HL-60 (cell line): Measurements from ENCODE around the gene EFCAB14.

Experiments used
- CTCF ChIP-seq: IDR thresholded peaks from one replicate; pipeline ENCODE4 v1.5.1; 2011; ENCODE audit warnings: low read length, control low read depth, inconsistent platforms; ENCODE audit not compliant: insufficient read depth
- GABPA ChIP-seq: IDR thresholded peaks from 2 replicates; pipeline ENCODE4 v1.6.1; 2012; ENCODE audit warnings: low read depth
- POLR2AphosphoS5 ChIP-seq: IDR thresholded peaks from 2 replicates; pipeline ENCODE4 v1.6.1; 2012; ENCODE audit warnings: low read depth
- SPI1 ChIP-seq: IDR thresholded peaks from 2 replicates; pipeline ENCODE4 v1.6.1; 2012; ENCODE audit warnings: low read depth, mild to moderate bottlenecking, borderline replicate concordance
- TF ChIP-seq, protein P1 (sequence below): IDR thresholded peaks from 2 replicates; pipeline ENCODE4 v1.6.1; 2012; ENCODE audit warnings: low read depth; ENCODE audit not compliant: insufficient replicate concordance

- no peak for TF ChIP-seq CTCF
- no peak for TF ChIP-seq POLR2AphosphoS5
- TF ChIP-seq GABPA: no peak
- TF ChIP-seq, protein P1, sequence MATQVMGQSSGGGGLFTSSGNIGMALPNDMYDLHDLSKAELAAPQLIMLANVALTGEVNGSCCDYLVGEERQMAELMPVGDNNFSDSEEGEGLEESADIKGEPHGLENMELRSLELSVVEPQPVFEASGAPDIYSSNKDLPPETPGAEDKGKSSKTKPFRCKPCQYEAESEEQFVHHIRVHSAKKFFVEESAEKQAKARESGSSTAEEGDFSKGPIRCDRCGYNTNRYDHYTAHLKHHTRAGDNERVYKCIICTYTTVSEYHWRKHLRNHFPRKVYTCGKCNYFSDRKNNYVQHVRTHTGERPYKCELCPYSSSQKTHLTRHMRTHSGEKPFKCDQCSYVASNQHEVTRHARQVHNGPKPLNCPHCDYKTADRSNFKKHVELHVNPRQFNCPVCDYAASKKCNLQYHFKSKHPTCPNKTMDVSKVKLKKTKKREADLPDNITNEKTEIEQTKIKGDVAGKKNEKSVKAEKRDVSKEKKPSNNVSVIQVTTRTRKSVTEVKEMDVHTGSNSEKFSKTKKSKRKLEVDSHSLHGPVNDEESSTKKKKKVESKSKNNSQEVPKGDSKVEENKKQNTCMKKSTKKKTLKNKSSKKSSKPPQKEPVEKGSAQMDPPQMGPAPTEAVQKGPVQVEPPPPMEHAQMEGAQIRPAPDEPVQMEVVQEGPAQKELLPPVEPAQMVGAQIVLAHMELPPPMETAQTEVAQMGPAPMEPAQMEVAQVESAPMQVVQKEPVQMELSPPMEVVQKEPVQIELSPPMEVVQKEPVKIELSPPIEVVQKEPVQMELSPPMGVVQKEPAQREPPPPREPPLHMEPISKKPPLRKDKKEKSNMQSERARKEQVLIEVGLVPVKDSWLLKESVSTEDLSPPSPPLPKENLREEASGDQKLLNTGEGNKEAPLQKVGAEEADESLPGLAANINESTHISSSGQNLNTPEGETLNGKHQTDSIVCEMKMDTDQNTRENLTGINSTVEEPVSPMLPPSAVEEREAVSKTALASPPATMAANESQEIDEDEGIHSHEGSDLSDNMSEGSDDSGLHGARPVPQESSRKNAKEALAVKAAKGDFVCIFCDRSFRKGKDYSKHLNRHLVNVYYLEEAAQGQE: no peak
- TF ChIP-seq SPI1: no peak
These were observed 6.8 kb upstream of the EFCAB14 start for GRCh38 chr1:46725736-46726108.
